Astrocyte of the spinal cord (primary cell): ENCODE measurements around the gene PVRIG.
"Not testable (repeated sequence)": the region's sequence is repeated elsewhere in the genome, so short reads cannot be mapped to it uniquely, and the experiment has no call there.

Source experiments
- DNase-seq: peaks from one replicate; pipeline ENCODE4 v3.0.0; 2011; ENCODE audit warnings: low read depth, low spot score
- H3K4me3 ChIP-seq: 2 replicates; pipeline ENCODE4 v1.5.1; 2011; ENCODE audit warnings: low read depth, mild to moderate bottlenecking, low read length, moderate library complexity
- CTCF ChIP-seq: IDR thresholded peaks from 2 replicates; pipeline ENCODE4 v1.5.1; 2012; ENCODE audit warnings: low read depth, mild to moderate bottlenecking, low read length, inconsistent platforms
- in situ Hi-C: cut with HindIII; loops from 2 replicates; pipeline ENCODE4 v1.10.0; 2017; ENCODE audit warnings: low sequenced_read_pairs

PVRIG gene

GRCh38 chr7:100221231-100221718 is 1.5 kb downstream of the PVRIG start:
- no peak for TF ChIP-seq CTCF
- no peak overlapping the region for H3K4me3 ChIP-seq
- in situ Hi-C loops: no loop called here
- DNase-seq: no peak

GRCh38 chr7:100221767-100222444 is 2.2 kb downstream of the PVRIG start:
- no peak for TF ChIP-seq CTCF
- no peak overlapping the region for H3K4me3 ChIP-seq
- DNase-seq: no peak
- in situ Hi-C loops: no loop called here

GRCh38 chr7:100222445-100223132 is 2.8 kb downstream of the PVRIG start:
- TF ChIP-seq CTCF: no peak
- H3K4me3 ChIP-seq: no peak overlapping the region
- in situ Hi-C loops: no loop called here
- no peak for DNase-seq

GRCh38 chr7:100223376-100223927 is 3.7 kb downstream of the PVRIG start:
- DNase-seq, in situ Hi-C loops, H3K4me3 ChIP-seq: not testable (repeated sequence)

GRCh38 chr7:100224891-100225290 is 5.1 kb downstream of the PVRIG start:
- in situ Hi-C loops, DNase-seq, H3K4me3 ChIP-seq: not testable (repeated sequence)

- H3K4me3 ChIP-seq, DNase-seq, in situ Hi-C loops: not testable (repeated sequence)
Observed at GRCh38 chr7:100234660-100235317, 15.0 kb downstream of the PVRIG start.

GRCh38 chr7:100239975-100240374 is 20.2 kb downstream of the PVRIG start:
- in situ Hi-C loops, DNase-seq, H3K4me3 ChIP-seq: not testable (repeated sequence)

- DNase-seq, H3K4me3 ChIP-seq, in situ Hi-C loops: not testable (repeated sequence)
Observed at GRCh38 chr7:100243385-100243784, 23.6 kb downstream of the PVRIG start.

- in situ Hi-C loops, H3K4me3 ChIP-seq: not testable (repeated sequence)
- DNase-seq: peak; percentile 14
Observed at GRCh38 chr7:100244988-100245605, 25.3 kb downstream of the PVRIG start.

GRCh38 chr7:100246121-100246864 is 26.5 kb downstream of the PVRIG start:
- H3K4me3 ChIP-seq, DNase-seq, in situ Hi-C loops: not testable (repeated sequence)

GRCh38 chr7:100246865-100247137 is 27.1 kb downstream of the PVRIG start:
- DNase-seq, in situ Hi-C loops, H3K4me3 ChIP-seq: not testable (repeated sequence)
